Activated naive CD8-positive, alpha-beta T cell treated with anti-CD3 and anti-CD28 coated beads, Interleukin-2, amount 50 U/mL, for 24 hours (primary cell): ENCODE results near the gene MAP1B.

Experiments
- ATAC-seq: fragments of 150-1000 bp; cut with Tn5 transposase; one replicate; pipeline ENCODE4 v1.10.0; 2021
- DNase-seq: peaks from one replicate; pipeline ENCODE4 v3.0.0; 2021
- H3K27ac Mint-ChIP-seq: one replicate; pipeline ENCODE4 v1.8.0; 2021; ENCODE audit warnings: mild to moderate bottlenecking, mixed read lengths
- H3K27me3 Mint-ChIP-seq: one replicate; pipeline ENCODE4 v1.8.0; 2021; ENCODE audit warnings: mixed read lengths
- H3K36me3 Mint-ChIP-seq: one replicate; pipeline ENCODE4 v1.8.0; 2021; ENCODE audit warnings: low read depth, mixed read lengths
- H3K4me1 Mint-ChIP-seq: one replicate; pipeline ENCODE4 v1.8.0; 2021; ENCODE audit warnings: mixed read lengths
- H3K4me3 Mint-ChIP-seq: one replicate; pipeline ENCODE4 v1.8.0; 2021; ENCODE audit warnings: mild to moderate bottlenecking, moderate library complexity, mixed read lengths
- H3K9me3 Mint-ChIP-seq: one replicate; pipeline ENCODE4 v1.8.0; 2021; ENCODE audit warnings: mixed read lengths

Gene MAP1B

DNA sequence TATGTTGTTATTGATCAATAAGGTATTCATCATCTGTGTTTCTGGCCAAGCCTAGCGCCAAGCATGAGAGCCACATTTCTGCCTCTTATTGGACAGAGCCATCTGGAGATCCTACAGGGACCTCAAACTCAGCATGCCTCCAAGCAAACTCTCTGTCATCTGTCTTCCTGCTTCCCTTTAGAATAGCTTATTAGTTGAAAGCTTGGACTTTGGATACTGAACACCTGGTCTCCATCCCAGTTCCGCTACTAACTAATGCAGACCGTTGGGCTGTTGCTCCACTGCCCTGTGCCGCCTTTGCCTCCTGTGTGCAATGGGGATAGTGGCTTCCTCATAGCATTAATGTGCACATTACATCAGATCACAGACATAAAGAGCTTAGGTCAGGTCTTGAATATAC is 65.5 kb downstream of the MAP1B start:
- Mint-ChIP-seq H3K27me3 (peaks cover 44% of the 10 kb centered on the region), H3K36me3 (no peaks in the 10 kb centered on the region), H3K9me3 (no peaks in the 10 kb centered on the region), H3K4me1 (no peaks in the 10 kb centered on the region), H3K27ac (no peak overlapping the region), H3K4me3 (no peak overlapping the region)
- ATAC-seq (no peak), DNase-seq (no peak)

DNA sequence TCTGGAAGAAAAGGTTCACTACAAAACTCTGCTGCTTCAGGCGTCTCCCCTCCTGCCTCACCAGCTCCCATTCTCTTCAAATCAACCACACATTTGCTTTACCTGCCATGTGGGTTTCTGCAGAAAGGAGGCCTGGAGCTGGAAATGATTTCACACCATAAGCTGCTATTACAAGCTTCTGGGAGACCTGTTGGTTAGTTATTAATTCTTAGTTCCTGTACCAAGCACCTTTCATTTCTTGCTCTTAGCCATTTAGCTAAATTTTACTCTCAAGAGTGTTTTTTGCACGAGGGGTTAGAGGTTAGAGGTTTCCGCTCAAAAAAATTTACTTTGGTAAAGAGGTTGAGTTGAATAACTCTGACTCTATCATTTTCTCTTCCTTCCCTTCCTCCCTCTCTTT is 70.3 kb downstream of the MAP1B start:
- no peak for ATAC-seq
- no peak overlapping the region for H3K4me3 Mint-ChIP-seq
- H3K9me3 Mint-ChIP-seq, result no peaks in the 10 kb centered on the region

DNA sequence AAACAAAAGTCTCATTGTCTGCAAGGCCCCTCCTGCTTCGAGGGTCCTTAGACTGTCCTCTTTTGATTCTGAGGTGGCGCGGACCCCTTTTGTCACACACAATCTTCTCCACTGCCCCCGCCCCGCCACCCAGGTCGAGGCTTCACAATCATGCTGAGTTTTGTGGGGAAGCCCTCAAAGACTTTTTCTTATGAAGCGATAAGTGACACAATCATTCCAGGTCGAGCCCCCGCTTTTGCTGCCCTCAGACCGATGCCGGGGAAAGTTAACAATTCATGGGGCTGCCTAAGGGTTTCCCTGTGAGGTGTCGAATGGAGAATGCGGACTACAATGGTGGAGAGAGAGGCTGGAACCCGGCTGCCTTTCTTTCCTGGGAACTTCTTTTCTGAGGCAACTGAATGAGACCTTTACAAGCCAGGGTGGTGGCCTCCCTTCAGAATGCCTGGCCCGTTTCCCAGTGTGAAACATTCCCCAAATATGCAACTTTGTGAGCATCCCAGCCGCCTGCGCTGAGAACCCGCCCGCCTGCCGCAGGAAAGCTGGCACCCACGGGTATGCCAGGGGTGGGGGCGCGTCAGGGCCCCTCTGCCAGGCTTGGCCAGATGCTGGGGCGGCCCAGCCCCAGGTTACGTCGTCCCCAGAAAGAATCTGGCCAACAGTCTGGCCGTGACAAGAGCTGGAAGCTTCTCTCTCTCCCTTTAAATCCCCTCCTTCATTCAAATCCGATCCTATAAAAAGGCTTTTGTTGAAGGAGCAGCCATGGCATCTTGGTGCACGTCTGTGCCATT is 71.9 kb downstream of the MAP1B start:
- Mint-ChIP-seq H3K4me1 (no peaks in the 10 kb centered on the region), H3K27me3 (peaks cover 43% of the 10 kb centered on the region), H3K27ac (no peak overlapping the region), H3K9me3 (no peaks in the 10 kb centered on the region), H3K4me3 (no peak overlapping the region), H3K36me3 (no peaks in the 10 kb centered on the region)
- DNase-seq (no peak), ATAC-seq (no peak)

More for the DNA sequence above, 70.3 kb downstream of the MAP1B start:
- no peak for DNase-seq
- no peak overlapping the region for H3K27ac Mint-ChIP-seq
- H3K36me3 Mint-ChIP-seq, result no peaks in the 10 kb centered on the region
- no peaks in the 10 kb centered on the region for H3K4me1 Mint-ChIP-seq
- H3K27me3 Mint-ChIP-seq, result peaks cover 40% of the 10 kb centered on the region

DNA sequence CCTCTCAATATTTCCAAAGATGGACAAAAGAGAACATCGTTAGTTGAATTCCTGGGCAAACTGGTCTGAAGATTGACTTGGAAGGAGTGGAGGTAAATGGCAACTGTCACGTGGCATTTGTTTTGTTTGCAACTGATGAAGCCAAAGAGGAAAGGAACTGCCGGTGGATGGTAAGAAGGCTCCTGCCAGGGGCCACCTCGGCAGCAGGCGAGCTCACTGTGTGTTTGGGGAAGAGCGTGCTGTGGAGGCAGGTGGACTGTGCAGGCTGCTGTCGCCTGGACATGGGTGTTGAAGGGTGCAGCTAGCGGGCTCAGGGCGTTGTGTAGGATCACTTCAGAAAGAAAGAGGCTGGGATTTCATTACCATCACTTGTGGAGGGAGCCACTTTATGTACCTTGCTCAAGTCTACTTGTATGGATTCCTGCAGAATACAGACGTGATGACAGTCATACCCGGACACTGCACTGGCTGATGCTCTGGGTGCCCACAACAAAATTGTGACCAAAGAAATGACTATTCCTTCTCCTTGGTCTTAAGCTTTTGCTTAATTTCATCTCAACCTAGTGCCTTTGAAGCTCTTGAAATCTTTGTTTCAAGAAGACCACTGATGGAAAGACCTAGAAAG is 72.7 kb downstream of the MAP1B start:
- Mint-ChIP-seq H3K9me3 (no peaks in the 10 kb centered on the region), H3K36me3 (no peaks in the 10 kb centered on the region), H3K4me1 (no peaks in the 10 kb centered on the region), H3K4me3 (no peak overlapping the region), H3K27me3 (peaks cover 47% of the 10 kb centered on the region), H3K27ac (no peak overlapping the region)
- no peak for DNase-seq
- ATAC-seq, result no peak

GRCh38 chr5:72180925-72181324 is 73.7 kb downstream of the MAP1B start:
- no peaks in the 10 kb centered on the region for H3K36me3 Mint-ChIP-seq
- H3K27me3 Mint-ChIP-seq, result peaks cover 51% of the 10 kb centered on the region

DNA sequence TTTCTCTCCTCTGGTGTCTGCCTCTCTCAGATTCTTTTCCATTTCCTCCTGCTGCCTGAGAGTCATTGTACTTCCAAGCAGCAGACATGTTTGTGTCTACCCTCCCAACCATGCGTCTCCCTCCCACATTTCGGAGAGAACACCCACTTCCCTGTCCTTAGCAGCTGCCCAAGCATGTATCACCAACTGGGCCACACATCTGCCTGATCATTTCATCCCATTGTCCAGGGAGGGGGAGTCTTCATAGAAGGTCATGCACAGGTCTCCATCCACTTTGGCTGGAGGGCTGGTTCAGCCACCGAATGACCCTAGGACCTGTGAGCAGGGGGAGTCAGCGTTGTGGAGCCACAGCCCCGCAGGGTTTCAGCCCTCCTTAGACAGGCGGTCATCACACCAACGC is 75.4 kb downstream of the MAP1B start:
- ATAC-seq, result no peak
- no peak overlapping the region for H3K27ac Mint-ChIP-seq
- H3K9me3 Mint-ChIP-seq, result no peaks in the 10 kb centered on the region
- H3K4me3 Mint-ChIP-seq, result no peak overlapping the region
- H3K36me3 Mint-ChIP-seq, result no peaks in the 10 kb centered on the region
- no peak for DNase-seq
- H3K4me1 Mint-ChIP-seq, result no peaks in the 10 kb centered on the region
- H3K27me3 Mint-ChIP-seq, result peaks cover 47% of the 10 kb centered on the region

More at GRCh38 chr5:72180925-72181324, 73.7 kb downstream of the MAP1B start:
- H3K27ac Mint-ChIP-seq, result no peak overlapping the region
- no peaks in the 10 kb centered on the region for H3K4me1 Mint-ChIP-seq
- ATAC-seq (no peak), DNase-seq (no peak)
- H3K4me3 Mint-ChIP-seq, result no peak overlapping the region
- no peaks in the 10 kb centered on the region for H3K9me3 Mint-ChIP-seq

- H3K27ac Mint-ChIP-seq, result no peak overlapping the region
- peaks cover 49% of the 10 kb centered on the region for H3K27me3 Mint-ChIP-seq
- no peak for ATAC-seq
These were observed 75.8 kb downstream of the MAP1B start for GRCh38 chr5:72183101-72183520.

GRCh38 chr5:72184408-72184807 is 77.1 kb downstream of the MAP1B start:
- peaks cover 50% of the 10 kb centered on the region for H3K27me3 Mint-ChIP-seq
- H3K4me3 Mint-ChIP-seq, result no peak overlapping the region
- H3K27ac Mint-ChIP-seq, result no peak overlapping the region
- DNase-seq, result no peak
- no peaks in the 10 kb centered on the region for H3K36me3 Mint-ChIP-seq
- H3K9me3 Mint-ChIP-seq, result no peaks in the 10 kb centered on the region
- no peak for ATAC-seq
- H3K4me1 Mint-ChIP-seq, result no peaks in the 10 kb centered on the region

More at GRCh38 chr5:72183101-72183520, 75.8 kb downstream of the MAP1B start:
- Mint-ChIP-seq H3K4me3 (no peak overlapping the region), H3K36me3 (no peaks in the 10 kb centered on the region), H3K4me1 (no peaks in the 10 kb centered on the region), H3K9me3 (no peaks in the 10 kb centered on the region)
- DNase-seq, result no peak

- Mint-ChIP-seq H3K27me3 (peaks cover 45% of the 10 kb centered on the region), H3K4me3 (no peak overlapping the region), H3K27ac (no peak overlapping the region), H3K36me3 (no peaks in the 10 kb centered on the region), H3K9me3 (no peaks in the 10 kb centered on the region), H3K4me1 (no peaks in the 10 kb centered on the region)
- ATAC-seq (no peak), DNase-seq (no peak)
These were observed 78.4 kb downstream of the MAP1B start for GRCh38 chr5:72185496-72186329.

DNA sequence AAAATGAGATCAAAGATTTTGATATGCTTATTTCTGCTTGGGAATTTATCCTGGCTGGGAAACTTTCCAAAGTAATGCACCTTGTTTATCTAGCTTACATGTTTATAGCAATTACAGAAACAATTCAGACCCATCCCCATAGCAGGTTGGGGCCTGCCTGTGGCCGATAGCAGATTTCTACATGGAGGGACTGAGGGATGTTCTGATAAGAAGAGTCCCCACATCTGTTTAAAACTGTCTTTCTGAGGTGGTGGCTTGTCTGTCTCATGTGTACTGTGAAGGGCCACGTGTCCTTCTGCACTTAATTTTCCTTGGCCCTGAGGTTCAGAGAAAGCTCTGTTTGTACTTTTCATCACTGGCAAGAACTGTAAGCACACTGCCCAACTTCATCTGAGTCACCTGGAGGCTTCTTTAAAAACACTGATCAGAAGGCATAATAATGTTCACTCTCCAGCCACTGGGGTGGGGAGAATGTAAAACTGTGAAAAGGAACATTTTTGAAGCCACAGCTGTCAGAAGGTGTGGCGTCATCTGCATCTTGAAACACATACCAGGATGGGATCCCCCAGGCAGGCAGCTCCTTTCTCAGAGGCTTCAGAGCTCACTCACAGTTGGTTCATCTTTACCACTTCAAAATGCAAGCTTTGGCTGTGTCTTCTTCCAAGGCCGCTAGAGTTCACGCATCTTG is 80.3 kb downstream of the MAP1B start:
- Mint-ChIP-seq H3K27ac (no peak overlapping the region), H3K4me1 (no peaks in the 10 kb centered on the region), H3K36me3 (no peaks in the 10 kb centered on the region), H3K9me3 (no peaks in the 10 kb centered on the region), H3K27me3 (peaks cover 48% of the 10 kb centered on the region), H3K4me3 (no peak overlapping the region)
- DNase-seq (no peak), ATAC-seq (peak; percentile 40)

DNA sequence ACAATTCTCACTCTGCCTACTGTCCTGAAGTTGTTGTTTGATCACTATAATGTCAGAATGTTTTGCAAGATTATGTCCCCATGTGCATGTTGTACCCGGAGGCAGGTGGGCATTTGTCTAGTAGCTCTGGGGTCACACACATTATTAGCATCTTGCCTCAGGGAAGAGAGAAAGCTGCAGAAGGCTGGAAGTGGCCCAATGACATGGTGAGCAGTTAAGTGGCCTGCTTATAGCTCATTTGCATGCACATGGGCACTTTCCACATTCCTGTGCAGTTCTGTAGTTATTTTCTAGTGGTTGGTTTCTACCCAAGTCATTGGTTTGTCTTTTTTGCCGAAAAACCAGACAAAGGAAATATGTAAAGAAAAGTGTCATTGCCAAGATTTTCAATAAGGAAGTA is 80.9 kb downstream of the MAP1B start:
- H3K4me1 Mint-ChIP-seq, result no peaks in the 10 kb centered on the region
- ATAC-seq, result no peak
- DNase-seq, result no peak
- peaks cover 45% of the 10 kb centered on the region for H3K27me3 Mint-ChIP-seq
- H3K9me3 Mint-ChIP-seq, result no peaks in the 10 kb centered on the region
- no peak overlapping the region for H3K4me3 Mint-ChIP-seq
- H3K36me3 Mint-ChIP-seq, result no peaks in the 10 kb centered on the region
- H3K27ac Mint-ChIP-seq, result no peak overlapping the region

DNA sequence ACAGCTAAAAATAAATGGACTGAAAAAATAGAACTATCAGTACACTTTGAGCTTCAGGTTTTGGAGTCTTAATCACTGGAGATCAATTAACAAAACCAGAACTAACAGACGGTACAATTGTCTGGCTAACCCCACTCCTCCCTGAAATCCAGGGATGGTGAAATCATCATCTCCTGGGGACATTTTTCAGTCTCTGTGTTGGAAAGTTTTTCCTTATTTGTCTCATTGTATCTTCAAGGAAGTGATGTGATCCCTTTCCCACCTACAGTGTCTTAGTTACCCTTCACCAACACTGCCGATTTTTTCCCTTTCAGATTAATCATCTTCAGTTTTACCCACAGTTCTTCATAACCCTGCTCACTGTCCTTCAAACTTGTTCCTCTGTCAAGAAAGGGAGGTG is 81.9 kb downstream of the MAP1B start:
- Mint-ChIP-seq H3K27me3 (peaks cover 46% of the 10 kb centered on the region), H3K4me1 (no peaks in the 10 kb centered on the region), H3K4me3 (no peak overlapping the region), H3K36me3 (no peaks in the 10 kb centered on the region), H3K27ac (no peak overlapping the region), H3K9me3 (no peaks in the 10 kb centered on the region)
- no peak for ATAC-seq
- no peak for DNase-seq

- no peak overlapping the region for H3K4me3 Mint-ChIP-seq
- ATAC-seq, result no peak
- H3K27ac Mint-ChIP-seq, result no peak overlapping the region
- DNase-seq, result no peak
- peaks cover 1% of the 10 kb centered on the region for H3K36me3 Mint-ChIP-seq
- H3K9me3 Mint-ChIP-seq, result peaks cover 10% of the 10 kb centered on the region
- peaks cover 12% of the 10 kb centered on the region for H3K4me1 Mint-ChIP-seq
- H3K27me3 Mint-ChIP-seq, result peaks cover 51% of the 10 kb centered on the region
These were observed 84.1 kb downstream of the MAP1B start for GRCh38 chr5:72191404-72191803.

GRCh38 chr5:72194846-72195245 is 87.6 kb downstream of the MAP1B start:
- peak; percentile 66 for ATAC-seq
- DNase-seq, result peak; percentile 26
- Mint-ChIP-seq H3K36me3 (peaks cover 1% of the 10 kb centered on the region), H3K27me3 (peaks cover 57% of the 10 kb centered on the region), H3K4me1 (peaks cover 12% of the 10 kb centered on the region), H3K27ac (peak overlapping the region; percentile 41), H3K4me3 (peak overlapping the region; percentile 7), H3K9me3 (peaks cover 10% of the 10 kb centered on the region)
